ENCODE measurements around the gene SGSH. TPM values are rescaled to one million over a fixed set of nuclear protein-coding genes. Genes with fewer than 3 reads are reported as not detected.
"Not testable (repeated sequence)": the region's sequence is repeated elsewhere in the genome, so short reads cannot be mapped to it uniquely, and the experiment has no call there.

The SGSH gene
- total RNA-seq, 1 donor: 17.6 TPM

GRCh38 chr17:80246266-80246681 is 26.1 kb upstream of the SGSH start:
- no peak for DNase-seq (ENCODE audit: low read depth)
- no peak overlapping the region for H3K4me3 ChIP-seq (ENCODE audit: low read depth, low read length)
- no peak for TF ChIP-seq CTCF (IDR thresholded peaks at IDR 0.05; ENCODE audit: insufficient read depth, low read length)

DNA sequence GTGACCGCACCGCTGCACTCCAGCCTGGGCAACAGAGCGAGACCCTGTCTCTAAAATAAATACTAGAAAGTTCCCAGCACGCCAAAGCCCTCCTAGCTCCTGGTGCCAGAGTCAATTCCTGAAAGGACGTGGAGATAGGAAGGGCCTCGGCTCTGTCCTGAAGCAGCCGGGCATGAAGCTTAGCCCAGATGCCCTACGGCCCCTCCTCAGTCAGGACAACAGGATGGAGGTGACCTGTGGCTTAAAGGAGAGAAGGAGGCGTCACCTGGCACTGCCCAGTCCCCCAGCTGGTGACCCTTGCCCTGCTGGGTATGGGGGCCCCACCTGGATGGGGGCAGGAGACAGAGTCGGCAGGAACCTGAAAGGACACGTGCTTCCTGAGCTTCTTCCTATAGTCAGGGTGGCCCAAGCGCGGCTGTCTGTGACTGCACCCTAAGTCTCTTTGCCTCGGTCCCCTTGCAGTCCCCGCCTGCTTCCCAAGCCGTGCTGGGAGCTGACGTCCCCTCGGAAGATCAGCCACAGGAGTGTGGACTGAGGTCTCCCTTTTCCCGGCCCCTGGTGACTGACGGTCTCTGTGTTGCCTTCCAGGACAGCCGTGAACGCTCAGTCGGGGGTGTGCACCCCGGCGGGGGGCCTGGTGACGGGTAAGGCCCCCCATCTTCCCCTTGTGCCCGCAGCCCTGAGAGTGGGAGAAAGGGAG is 25.6 kb upstream of the SGSH start:
- no peak for TF ChIP-seq CTCF (IDR thresholded peaks at IDR 0.05; ENCODE audit: insufficient read depth, low read length)
- DNase-seq (ENCODE audit: low read depth): no peak
- no peak overlapping the region for H3K4me3 ChIP-seq (ENCODE audit: low read depth, low read length)

DNA sequence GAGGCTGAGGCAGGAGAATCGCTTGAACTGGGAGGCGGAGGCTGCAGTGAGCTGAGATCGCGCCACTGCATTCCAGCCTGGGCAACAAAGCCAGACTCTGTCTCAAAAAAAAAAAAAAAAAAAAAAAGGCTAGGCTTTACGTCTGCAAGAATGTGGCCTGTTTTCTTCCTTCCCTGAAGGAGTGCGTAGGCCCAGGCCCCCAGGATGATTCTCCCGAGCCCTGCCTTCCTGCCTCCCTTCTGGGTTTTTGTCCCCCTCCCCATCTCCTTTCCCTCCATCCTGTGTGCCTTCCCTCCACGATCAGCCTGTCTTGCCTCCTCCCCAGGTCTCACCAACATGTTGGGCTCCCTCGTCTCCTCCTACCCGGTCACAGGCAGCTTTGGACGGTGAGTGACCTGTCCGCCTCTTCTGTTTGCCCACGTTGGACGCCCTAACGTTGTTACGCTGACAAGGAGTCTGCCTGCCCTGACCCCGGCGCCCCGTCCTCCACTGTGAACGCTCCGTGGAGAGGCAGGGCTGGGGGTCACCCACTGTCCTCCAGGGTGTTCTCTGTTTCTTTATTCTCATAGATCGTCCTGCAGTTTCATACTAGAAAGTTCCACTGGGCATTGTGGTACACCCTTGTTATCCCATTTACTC is 24.9 kb upstream of the SGSH start:
- no peak for TF ChIP-seq CTCF (IDR thresholded peaks at IDR 0.05; ENCODE audit: insufficient read depth, low read length)
- no peak overlapping the region for H3K4me3 ChIP-seq (ENCODE audit: low read depth, low read length)
- no peak for DNase-seq (ENCODE audit: low read depth)

DNA sequence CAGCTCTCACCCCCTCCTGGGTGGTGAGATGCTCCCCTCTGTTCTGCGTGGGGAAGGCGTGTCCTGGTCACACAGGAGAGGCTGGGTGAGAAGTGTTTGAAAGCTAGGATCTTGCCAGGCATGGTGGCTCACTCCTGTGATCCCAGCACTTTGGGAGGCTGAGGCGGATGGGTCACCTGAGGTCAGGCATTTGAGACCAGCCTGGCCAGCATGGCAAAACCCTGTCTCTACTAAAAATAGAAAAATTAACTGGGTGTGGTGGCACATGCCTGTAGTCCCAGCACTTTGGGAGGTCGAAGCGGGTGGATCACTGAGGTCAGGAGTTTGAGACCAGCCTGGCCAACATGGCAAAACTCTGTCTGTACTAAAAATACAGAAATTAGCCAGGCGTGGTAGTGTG is 24.3 kb upstream of the SGSH start:
- not testable (repeated sequence) for H3K4me3 ChIP-seq (ENCODE audit: low read depth, low read length); DNase-seq (ENCODE audit: low read depth)

- no peak for TF ChIP-seq CTCF (IDR thresholded peaks at IDR 0.05; ENCODE audit: insufficient read depth, low read length)
- DNase-seq (ENCODE audit: low read depth): no peak
Measured at GRCh38 chr17:80243526-80244433, 23.6 kb upstream of the SGSH start.

GRCh38 chr17:80242505-80242904 is 22.4 kb upstream of the SGSH start:
- no peak for TF ChIP-seq CTCF (IDR thresholded peaks at IDR 0.05; ENCODE audit: insufficient read depth, low read length)
- H3K4me3 ChIP-seq (ENCODE audit: low read depth, low read length): no peak overlapping the region
- DNase-seq (ENCODE audit: low read depth): no peak

More at GRCh38 chr17:80243526-80244433, 23.6 kb upstream of the SGSH start:
- no peak overlapping the region for H3K4me3 ChIP-seq (ENCODE audit: low read depth, low read length)

DNA sequence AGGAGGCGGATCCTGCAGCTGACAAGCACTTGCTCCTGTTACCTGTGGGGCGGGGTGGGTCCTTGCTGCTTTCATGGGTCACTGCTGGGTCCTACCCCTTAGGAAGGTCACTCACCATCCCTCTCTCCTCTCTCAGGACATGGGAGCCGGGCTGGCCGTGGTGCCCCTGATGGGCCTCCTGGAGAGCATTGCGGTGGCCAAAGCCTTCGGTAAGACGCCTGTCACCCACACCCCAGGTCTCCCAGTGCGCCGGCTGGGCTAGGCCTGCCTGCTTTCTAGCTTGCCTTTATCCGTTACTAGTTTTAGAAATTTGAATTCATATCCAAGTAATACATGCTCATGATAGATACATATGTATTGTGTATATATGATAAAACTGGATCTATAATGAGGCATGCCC is 17.3 kb upstream of the SGSH start:
- H3K4me3 ChIP-seq (ENCODE audit: low read depth, low read length): no peak overlapping the region
- TF ChIP-seq CTCF (IDR thresholded peaks at IDR 0.05; ENCODE audit: insufficient read depth, low read length): no peak
- no peak for DNase-seq (ENCODE audit: low read depth)
